HL-60 (cell line): ENCODE data around the gene FLAD1. TPM values are rescaled to one million over a fixed set of nuclear protein-coding genes. Genes with fewer than 3 reads are reported as not detected.

Experiments used
- DNase-seq, 2 experiments: peaks; one replicate each; pipeline ENCODE4 v3.0.0-alpha.2; 2010 to 2020; ENCODE audit warnings: low read depth in 1 of 2, low spot score in 1 of 2
- H3K27ac ChIP-seq: fragments of 250-450 bp; sonication (Bioruptor Pico); replicated peaks from 2 replicates; pipeline ENCODE4 v1.5.1; 2020; ENCODE audit warnings: mild to moderate bottlenecking, moderate library complexity
- H3K27me3 ChIP-seq: fragments of 250-450 bp; sonication (Bioruptor Pico); 2 replicates; pipeline ENCODE4 v1.5.1; 2021; ENCODE audit warnings: mild to moderate bottlenecking, moderate library complexity; ENCODE audit not compliant: insufficient read depth, poor library complexity, severe bottlenecking
- H3K4me3 ChIP-seq: replicated peaks from 2 replicates; pipeline ENCODE4 v1.5.1; 2011; ENCODE audit warnings: mild to moderate bottlenecking, control low read depth, low read length; ENCODE audit not compliant: insufficient read depth
- CTCF ChIP-seq: IDR thresholded peaks from one replicate; pipeline ENCODE4 v1.5.1; 2011; ENCODE audit warnings: low read length, control low read depth, inconsistent platforms; ENCODE audit not compliant: insufficient read depth
- GABPA ChIP-seq: IDR thresholded peaks from 2 replicates; pipeline ENCODE4 v1.6.1; 2012; ENCODE audit warnings: low read depth
- POLR2AphosphoS5 ChIP-seq: IDR thresholded peaks from 2 replicates; pipeline ENCODE4 v1.6.1; 2012; ENCODE audit warnings: low read depth
- REST ChIP-seq: IDR thresholded peaks from 2 replicates; pipeline ENCODE4 v1.6.1; 2012; ENCODE audit warnings: low read depth; ENCODE audit not compliant: insufficient replicate concordance
- SPI1 ChIP-seq: IDR thresholded peaks from 2 replicates; pipeline ENCODE4 v1.6.1; 2012; ENCODE audit warnings: low read depth, mild to moderate bottlenecking, borderline replicate concordance
- microRNA-seq: library from miRNA; unstranded; fragments of <30 nt; microRNA quantifications from one replicate; pipeline ENCODE4, GENCODE V29; 2018

FLAD1 gene

GRCh38 chr1:155040358-155041093, 57.4 kb downstream of the FLAD1 start:
- no peak overlapping the region for H3K27ac ChIP-seq
- no peaks in the 10 kb centered on the region for H3K27me3 ChIP-seq
- TF ChIP-seq GABPA: no peak
- TF ChIP-seq CTCF: no peak
- no peak for TF ChIP-seq POLR2AphosphoS5
- TF ChIP-seq SPI1: no peak
- TF ChIP-seq REST: no peak
- no peak overlapping the region for H3K4me3 ChIP-seq
- no peak for DNase-seq

Small RNA genes within 50 kb of the gene (microRNA-seq; reads per million reads assigned to microRNA genes)
- gene MIR4258: not detected
